ENCODE results near the gene SGSM2. TPM values are rescaled to one million over a fixed set of nuclear protein-coding genes. Genes with fewer than 3 reads are reported as not detected.

SGSM2 gene
- total and polyA plus RNA-seq, 2 of the 8 experiments (the other 6 are each of a cell fraction or from before 2014, with no cell fraction given), result 44.5 to 77.7 TPM

DNA sequence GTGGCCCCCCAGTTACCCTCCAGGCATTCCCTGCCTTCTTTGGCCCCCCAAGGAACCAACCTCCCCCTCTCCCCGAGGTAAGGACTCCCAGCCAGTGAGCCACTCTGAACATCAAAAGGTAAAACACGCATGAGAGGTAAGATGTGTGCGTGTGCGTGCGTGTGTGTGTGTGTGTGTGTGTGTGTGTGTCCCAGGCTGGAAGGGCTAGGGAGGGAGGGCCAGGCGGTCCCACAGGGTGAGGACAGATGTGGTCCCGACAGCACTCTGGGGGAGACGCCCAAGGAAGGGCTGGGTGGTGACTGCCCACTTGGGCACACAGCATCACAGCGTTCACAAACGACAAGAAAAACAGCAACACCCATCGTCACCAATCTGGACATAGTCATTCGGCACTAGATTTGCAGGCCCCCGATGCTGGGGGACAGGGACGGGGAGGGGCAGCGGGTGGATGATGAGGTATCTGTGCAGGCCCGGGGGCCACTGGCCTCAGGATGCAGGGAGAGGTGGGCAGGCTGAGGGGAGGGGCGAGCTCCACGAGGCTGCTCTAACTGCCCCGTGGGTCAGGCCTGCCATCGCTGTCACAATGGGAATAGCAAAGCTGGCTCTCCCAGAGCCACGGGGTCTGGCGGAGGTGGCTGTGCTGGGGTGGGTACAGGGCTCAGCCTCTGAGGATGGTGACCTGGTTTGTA lies 47.3 kb downstream of the SGSM2 start:
- H3K18ac ChIP-seq (ENCODE audit: extremely low read depth, low read length), result no peak overlapping the region; the same call in 1 of the 2 replicates
- no peaks in the 10 kb centered on the region for H3K9me3 ChIP-seq (ENCODE audit: insufficient read depth in 2 of 2, low read depth in 1 of 2, low read length in 1 of 2)
- no peak overlapping the region; the same call in 1 of the 2 replicates for H4K8ac ChIP-seq (ENCODE audit: extremely low read depth, insufficient read depth, low read length)
- H3K4ac ChIP-seq (replicated peaks; ENCODE audit: insufficient read length, low read depth, low read length), result no peak overlapping the region
- 86% methylated on average over 18 of the region's 22 CpGs; no CpG with 5 or more reads in 1 of the 2 experiments for WGBS, 2 experiments (ENCODE audit: extremely low coverage in 1 of 2, insufficient coverage in 1 of 2, insufficient read length in 1 of 2, insufficient replicate concordance in 2 of 2, low coverage in 1 of 2, low lambda C conversion rate in 2 of 2, missing lambda C conversion rate in 1 of 2)
- peaks cover 0 to 15% (median 7%) of the 10 kb centered on the region in 4 experiments; a peak in 5 of 7 replicates for H3K4me1 ChIP-seq (replicated peaks in 1 of 4; ENCODE audit: control insufficient read depth in 3 of 4, insufficient read depth in 4 of 4, low read length in 3 of 4)
- H2BK5ac ChIP-seq (ENCODE audit: low read depth, low read length), result no peak overlapping the region
- no peak overlapping the region for H3K14ac ChIP-seq (ENCODE audit: insufficient read length)
- H4K5ac ChIP-seq (ENCODE audit: insufficient read length, low read depth, low read length), result no peak overlapping the region
- DNase-seq (ENCODE audit: low read depth in 1 of 2, low spot score in 2 of 2) (no peak), FAIRE-seq (no peak)
- H4K20me1 ChIP-seq (replicated peaks in 1 of 2; ENCODE audit: control insufficient read depth in 1 of 2, insufficient read depth in 2 of 2, low read length in 2 of 2), result peaks cover 4 to 9% of the 10 kb centered on the region in 2 experiments
- no peak overlapping the region for H3K27ac ChIP-seq (ENCODE audit: low read depth, low read length)
- no peak overlapping the region for H4K91ac ChIP-seq (replicated peaks; ENCODE audit: insufficient read length, low read length)
- H3K36me3 ChIP-seq (ENCODE audit: control insufficient read depth in 2 of 4, insufficient read depth in 4 of 4, low read length in 3 of 4), result peaks cover 0 to 8% (median 5%) of the 10 kb centered on the region in 4 experiments; a peak in 3 of 8 replicates
- H3K79me2 ChIP-seq (ENCODE audit: control insufficient read depth in 1 of 2, insufficient read depth in 2 of 2, low read length in 2 of 2), result 0 out of 4 replicates have a peak, but pooled peaks cover 0 to 2% of the 10 kb centered on the region in 2 experiments
- POLR2A ChIA-PET (ENCODE audit: partially characterized antibody), result interaction anchor here (0.9 to 15.4 kb wide), 8 partner anchors 11 to 35 kb away, joined by 3 to 193 read pairs (median 6); partner anchors contain the start of gene MNT
- no peak overlapping the region for H3K4me2 ChIP-seq (ENCODE audit: insufficient read depth in 1 of 2, low read depth in 2 of 2, low read length in 2 of 2)
- H3K23ac ChIP-seq (ENCODE audit: insufficient read length), result no peak overlapping the region
- CTCF ChIA-PET (ENCODE audit: partially characterized antibody), result interaction anchor here (0.7 to 11.8 kb wide), 8 partner anchors 14 to 48 kb away, joined by 3 to 216 read pairs (median 8); partner anchors contain the start of genes SGSM2 and TSR1
- H2AK5ac ChIP-seq (ENCODE audit: low read depth, low read length), result no peak overlapping the region
- no peak overlapping the region for H2BK15ac ChIP-seq (ENCODE audit: low read length)
- no peaks in the 10 kb centered on the region for H3K27me3 ChIP-seq (replicated peaks in 1 of 4; ENCODE audit: control insufficient read depth in 3 of 4, extremely low read depth in 1 of 4, insufficient read depth in 3 of 4, low read length in 3 of 4)
- H3K4me3 ChIP-seq (ENCODE audit: extremely low read depth in 1 of 4, insufficient read depth in 2 of 4, low read depth in 3 of 4, low read length in 4 of 4), result no peak overlapping the region
- no peaks in the 10 kb centered on the region for H3K79me1 ChIP-seq (ENCODE audit: low read depth, low read length)
- H3K9ac ChIP-seq (replicated peaks in 1 of 4; ENCODE audit: extremely low read depth in 1 of 4, low read depth in 3 of 4, low read length in 3 of 4), result no peak overlapping the region
- no peak overlapping the region for H3K56ac ChIP-seq (replicated peaks; ENCODE audit: insufficient read length, low read depth, low read length)
- H3K23me2 ChIP-seq (ENCODE audit: low read depth, low read length), result no peaks in the 10 kb centered on the region
- H2BK120ac ChIP-seq (replicated peaks; ENCODE audit: low read depth, low read length), result no peak overlapping the region
- H2BK20ac ChIP-seq (ENCODE audit: low read length), result no peak overlapping the region
- no peak overlapping the region for H2AFZ ChIP-seq (ENCODE audit: low read length)
- no peak overlapping the region for H2BK12ac ChIP-seq (ENCODE audit: low read depth, low read length)
- TF ChIP-seq HDAC6 (IDR thresholded peaks at IDR 0.05; ENCODE audit: low read depth, low read length) (no peak), CTBP2 (IDR thresholded peaks at IDR 0.05; ENCODE audit: borderline replicate concordance, insufficient read depth, insufficient read length, low read length) (no peak), CBX8 (IDR thresholded peaks at IDR 0.05; ENCODE audit: borderline replicate concordance, low read depth, low read length) (no peak), EGR1 (IDR thresholded peaks at IDR 0.05; ENCODE audit: borderline replicate concordance, low read depth, low read length) (no peak), YY1 (IDR thresholded peaks at IDR 0.05; ENCODE audit: low read depth, low read length) (no peak), GABPA (IDR thresholded peaks at IDR 0.05; ENCODE audit: borderline replicate concordance, insufficient read depth, low read length) (no peak), ZNF274 (IDR thresholded peaks at IDR 0.05; ENCODE audit: borderline replicate concordance, extremely low read depth, low read length) (no peak), KDM1A (IDR thresholded peaks at IDR 0.05; ENCODE audit: borderline replicate concordance, low read length) (no peak)
- TF ChIP-seq, protein P1, sequence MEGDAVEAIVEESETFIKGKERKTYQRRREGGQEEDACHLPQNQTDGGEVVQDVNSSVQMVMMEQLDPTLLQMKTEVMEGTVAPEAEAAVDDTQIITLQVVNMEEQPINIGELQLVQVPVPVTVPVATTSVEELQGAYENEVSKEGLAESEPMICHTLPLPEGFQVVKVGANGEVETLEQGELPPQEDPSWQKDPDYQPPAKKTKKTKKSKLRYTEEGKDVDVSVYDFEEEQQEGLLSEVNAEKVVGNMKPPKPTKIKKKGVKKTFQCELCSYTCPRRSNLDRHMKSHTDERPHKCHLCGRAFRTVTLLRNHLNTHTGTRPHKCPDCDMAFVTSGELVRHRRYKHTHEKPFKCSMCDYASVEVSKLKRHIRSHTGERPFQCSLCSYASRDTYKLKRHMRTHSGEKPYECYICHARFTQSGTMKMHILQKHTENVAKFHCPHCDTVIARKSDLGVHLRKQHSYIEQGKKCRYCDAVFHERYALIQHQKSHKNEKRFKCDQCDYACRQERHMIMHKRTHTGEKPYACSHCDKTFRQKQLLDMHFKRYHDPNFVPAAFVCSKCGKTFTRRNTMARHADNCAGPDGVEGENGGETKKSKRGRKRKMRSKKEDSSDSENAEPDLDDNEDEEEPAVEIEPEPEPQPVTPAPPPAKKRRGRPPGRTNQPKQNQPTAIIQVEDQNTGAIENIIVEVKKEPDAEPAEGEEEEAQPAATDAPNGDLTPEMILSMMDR (IDR thresholded peaks at IDR 0.05; ENCODE audit: control extremely low read depth in 1 of 3, insufficient read depth in 1 of 3, low read depth in 1 of 3, low read length in 3 of 3), result no peak

All from H1 (cell line).